HG03064 (cell line): ENCODE data around the gene KLHL29.

Experiments
- ATAC-seq: cut with Tn5 transposase; IDR thresholded peaks from one replicate; pipeline ENCODE4 v1.9.1; 2021; ENCODE audit warnings: low read depth; ENCODE audit not compliant: unreplicated experiment

KLHL29 gene

GRCh38 chr2:23637011-23637778, 252.2 kb downstream of the KLHL29 start:
- ATAC-seq = no peak

- no peak for ATAC-seq
These were observed 254.5 kb downstream of the KLHL29 start for GRCh38 chr2:23639406-23639982.

GRCh38 chr2:23640711-23641110, 255.7 kb downstream of the KLHL29 start:
- ATAC-seq = no peak

- ATAC-seq = no peak
These were observed 257.5 kb downstream of the KLHL29 start for GRCh38 chr2:23642516-23642915.

GRCh38 chr2:23645230-23645808, 260.3 kb downstream of the KLHL29 start:
- no peak for ATAC-seq

- no peak for ATAC-seq
These were observed 262.6 kb downstream of the KLHL29 start for GRCh38 chr2:23647563-23647962.

- ATAC-seq = no peak
These were observed 264.3 kb downstream of the KLHL29 start for GRCh38 chr2:23649303-23649702.

- no peak for ATAC-seq
These were observed 264.8 kb downstream of the KLHL29 start for GRCh38 chr2:23649819-23650218.

- no peak for ATAC-seq
These were observed 266.5 kb downstream of the KLHL29 start for GRCh38 chr2:23651187-23652080.

GRCh38 chr2:23653326-23653725, 268.3 kb downstream of the KLHL29 start:
- no peak for ATAC-seq

- ATAC-seq = no peak
These were observed 269.8 kb downstream of the KLHL29 start for GRCh38 chr2:23654756-23655155.

- no peak for ATAC-seq
These were observed 271.1 kb downstream of the KLHL29 start for GRCh38 chr2:23655934-23656596.

GRCh38 chr2:23656597-23656973, 271.6 kb downstream of the KLHL29 start:
- ATAC-seq = no peak

GRCh38 chr2:23657371-23657770, 272.4 kb downstream of the KLHL29 start:
- no peak for ATAC-seq

GRCh38 chr2:23657934-23658333, 273.0 kb downstream of the KLHL29 start:
- ATAC-seq = no peak

- ATAC-seq = peak; percentile 61
These were observed 273.5 kb downstream of the KLHL29 start for GRCh38 chr2:23658466-23658942.

GRCh38 chr2:23659328-23659727, 274.3 kb downstream of the KLHL29 start:
- no peak for ATAC-seq

- ATAC-seq = no peak
These were observed 274.8 kb downstream of the KLHL29 start for GRCh38 chr2:23659773-23660172.

GRCh38 chr2:23660237-23660636, 275.3 kb downstream of the KLHL29 start:
- ATAC-seq = no peak

- no peak for ATAC-seq
These were observed 276.5 kb downstream of the KLHL29 start for GRCh38 chr2:23661276-23662050.
